C4-2B (cell line): ENCODE results near the gene SERPINB5.

Source experiments
- ZFX ChIP-seq: fragments of 450-650 bp; IDR thresholded peaks from 2 replicates; pipeline ENCODE4 v1.6.1; 2017
- TF ChIP-seq, protein P1 (sequence below): fragments of 450-650 bp; conservative IDR thresholded peaks from 2 replicates; pipeline ENCODE4 v1.5.1; 2017; ENCODE audit warnings: mild to moderate bottlenecking

- TF ChIP-seq, protein P1, sequence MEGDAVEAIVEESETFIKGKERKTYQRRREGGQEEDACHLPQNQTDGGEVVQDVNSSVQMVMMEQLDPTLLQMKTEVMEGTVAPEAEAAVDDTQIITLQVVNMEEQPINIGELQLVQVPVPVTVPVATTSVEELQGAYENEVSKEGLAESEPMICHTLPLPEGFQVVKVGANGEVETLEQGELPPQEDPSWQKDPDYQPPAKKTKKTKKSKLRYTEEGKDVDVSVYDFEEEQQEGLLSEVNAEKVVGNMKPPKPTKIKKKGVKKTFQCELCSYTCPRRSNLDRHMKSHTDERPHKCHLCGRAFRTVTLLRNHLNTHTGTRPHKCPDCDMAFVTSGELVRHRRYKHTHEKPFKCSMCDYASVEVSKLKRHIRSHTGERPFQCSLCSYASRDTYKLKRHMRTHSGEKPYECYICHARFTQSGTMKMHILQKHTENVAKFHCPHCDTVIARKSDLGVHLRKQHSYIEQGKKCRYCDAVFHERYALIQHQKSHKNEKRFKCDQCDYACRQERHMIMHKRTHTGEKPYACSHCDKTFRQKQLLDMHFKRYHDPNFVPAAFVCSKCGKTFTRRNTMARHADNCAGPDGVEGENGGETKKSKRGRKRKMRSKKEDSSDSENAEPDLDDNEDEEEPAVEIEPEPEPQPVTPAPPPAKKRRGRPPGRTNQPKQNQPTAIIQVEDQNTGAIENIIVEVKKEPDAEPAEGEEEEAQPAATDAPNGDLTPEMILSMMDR, result no peak
- no peak for TF ChIP-seq ZFX
These were observed 38.6 kb upstream of the SERPINB5 start for GRCh38 chr18:63438181-63438580.
